GM18511 (cell line): ENCODE data around the gene USP47.
A peak's percentile ranks its signal among the peaks of the same experiment; 100 is the strongest.

ENCODE experiments used
- ATAC-seq: cut with Tn5 transposase; IDR thresholded peaks from one replicate; pipeline ENCODE4 v1.9.1; 2021; ENCODE audit warnings: mild to moderate bottlenecking, moderate library complexity; ENCODE audit not compliant: unreplicated experiment

The USP47 gene

GRCh38 chr11:11965656-11966353, 124.0 kb downstream of the USP47 start:
- no peak for ATAC-seq

DNA sequence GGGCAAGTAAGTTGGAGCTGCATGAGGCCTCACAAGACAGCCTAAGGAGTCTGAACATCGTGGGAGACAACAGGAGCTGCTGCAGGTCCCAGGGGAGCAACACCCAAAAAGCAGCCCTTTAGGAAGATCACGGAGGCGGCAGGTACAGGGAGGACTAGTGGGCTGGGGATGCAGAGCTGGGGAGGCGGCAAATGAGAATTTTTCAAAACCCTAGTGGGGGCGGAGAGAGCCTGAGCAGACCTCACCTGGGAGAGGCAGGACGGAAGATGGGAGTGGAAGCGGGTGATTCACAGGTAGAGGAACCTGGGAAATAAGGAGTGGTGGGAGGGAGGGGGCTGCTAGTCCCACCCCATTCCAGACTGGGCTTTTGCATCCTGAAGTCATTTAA, 124.6 kb downstream of the USP47 start:
- ATAC-seq = no peak

- ATAC-seq = peak; percentile 98
Measured at GRCh38 chr11:11966826-11967668, 125.3 kb downstream of the USP47 start.

DNA sequence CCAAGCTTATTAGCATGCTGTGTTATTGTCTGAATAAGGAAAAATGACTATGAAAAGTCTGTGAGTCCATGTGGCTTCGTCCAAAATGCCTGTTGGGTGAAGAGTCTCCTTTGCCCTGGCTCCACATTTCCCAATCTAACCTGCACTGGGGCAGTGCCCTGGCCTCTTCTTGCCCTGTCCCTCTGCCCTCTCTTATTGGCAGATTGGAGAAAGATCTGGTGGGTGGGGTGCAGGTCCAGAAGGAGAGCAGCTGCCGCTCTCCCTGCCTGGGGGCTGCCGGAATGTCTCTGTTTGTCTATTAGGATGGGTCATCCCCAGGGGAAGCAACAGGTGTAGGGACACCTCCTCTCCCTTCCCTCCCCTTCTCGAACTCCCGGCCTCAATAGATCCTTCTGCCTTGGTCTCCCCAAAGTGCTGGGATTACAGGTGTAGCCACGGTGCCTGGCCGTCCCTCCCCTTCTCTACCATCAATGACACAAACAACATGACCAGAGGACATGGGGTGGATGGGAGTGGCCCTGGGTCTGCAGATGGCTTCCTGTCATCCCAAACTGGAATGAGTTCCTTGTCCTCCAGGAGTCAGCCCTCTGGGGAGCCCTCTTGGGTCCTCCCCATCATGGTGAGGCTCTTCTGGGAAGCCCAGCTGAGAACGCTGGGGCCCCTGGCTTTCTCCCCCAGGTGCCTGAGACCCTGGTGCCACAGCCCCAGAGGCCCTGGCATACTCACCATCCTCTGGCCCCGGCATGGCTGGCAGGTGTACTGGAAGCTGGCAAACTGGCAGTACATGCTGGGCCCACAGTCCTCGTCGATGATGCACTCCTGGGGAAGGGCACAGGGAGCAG, 126.1 kb downstream of the USP47 start:
- no peak for ATAC-seq

- no peak for ATAC-seq
Measured at GRCh38 chr11:11968511-11969280, 126.9 kb downstream of the USP47 start.

- no peak for ATAC-seq
Measured at GRCh38 chr11:11969380-11970215, 127.8 kb downstream of the USP47 start.

- no peak for ATAC-seq
Measured at GRCh38 chr11:11970556-11970955, 128.8 kb downstream of the USP47 start.

GRCh38 chr11:11971906-11972547, 130.3 kb downstream of the USP47 start:
- no peak for ATAC-seq

DNA sequence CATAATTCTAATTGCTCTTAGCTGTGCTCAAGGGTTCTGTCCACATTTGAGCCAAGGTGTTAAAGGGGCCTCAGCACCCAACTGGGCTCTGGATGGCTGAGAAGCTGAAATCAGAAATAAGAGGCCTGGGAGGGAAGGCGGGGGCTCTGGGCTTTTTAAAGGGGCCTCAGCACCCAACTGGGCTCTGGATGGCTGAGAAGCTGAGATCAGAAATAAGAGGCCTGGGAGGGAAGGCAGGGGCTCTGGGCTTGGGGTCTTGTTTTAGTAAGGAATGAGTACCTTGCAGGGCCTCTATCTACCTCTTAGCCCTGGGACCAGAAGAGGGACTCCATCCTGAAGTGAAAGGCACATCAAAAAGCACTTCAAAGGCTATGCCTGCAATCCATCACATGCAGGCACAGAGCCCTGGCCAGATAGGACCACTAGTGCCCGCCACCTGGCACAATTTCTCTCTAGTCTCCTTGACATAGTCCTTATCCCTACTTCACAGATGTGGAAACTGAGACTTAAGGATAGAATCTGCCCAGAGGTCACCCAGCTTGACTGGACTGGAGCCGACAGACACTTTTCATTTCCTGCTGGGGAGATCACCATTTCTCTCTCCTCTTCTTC, 131.1 kb downstream of the USP47 start:
- ATAC-seq = no peak

DNA sequence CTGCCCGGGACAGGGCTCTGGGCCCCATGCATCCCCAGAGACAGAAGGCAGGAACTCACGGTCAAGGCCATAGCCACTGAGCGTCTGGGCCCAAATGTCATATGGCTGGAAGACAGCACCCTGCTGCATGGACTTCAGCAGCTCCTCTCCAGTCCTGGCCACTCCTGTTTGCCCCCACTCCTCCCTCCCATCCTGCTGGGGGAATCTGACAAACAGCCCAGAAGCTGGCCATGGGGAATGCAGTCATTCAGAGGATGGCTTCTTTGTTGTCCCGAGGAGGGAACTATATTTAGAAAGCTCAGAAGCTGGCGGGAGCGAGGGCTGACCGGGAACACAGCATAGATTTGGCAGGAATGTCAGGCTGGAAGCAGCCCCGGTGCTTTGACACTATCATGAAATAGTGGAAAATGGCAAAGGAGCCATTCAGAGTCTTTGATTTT, 131.6 kb downstream of the USP47 start:
- ATAC-seq = no peak

GRCh38 chr11:11973866-11974265, 132.1 kb downstream of the USP47 start:
- ATAC-seq = no peak

DNA sequence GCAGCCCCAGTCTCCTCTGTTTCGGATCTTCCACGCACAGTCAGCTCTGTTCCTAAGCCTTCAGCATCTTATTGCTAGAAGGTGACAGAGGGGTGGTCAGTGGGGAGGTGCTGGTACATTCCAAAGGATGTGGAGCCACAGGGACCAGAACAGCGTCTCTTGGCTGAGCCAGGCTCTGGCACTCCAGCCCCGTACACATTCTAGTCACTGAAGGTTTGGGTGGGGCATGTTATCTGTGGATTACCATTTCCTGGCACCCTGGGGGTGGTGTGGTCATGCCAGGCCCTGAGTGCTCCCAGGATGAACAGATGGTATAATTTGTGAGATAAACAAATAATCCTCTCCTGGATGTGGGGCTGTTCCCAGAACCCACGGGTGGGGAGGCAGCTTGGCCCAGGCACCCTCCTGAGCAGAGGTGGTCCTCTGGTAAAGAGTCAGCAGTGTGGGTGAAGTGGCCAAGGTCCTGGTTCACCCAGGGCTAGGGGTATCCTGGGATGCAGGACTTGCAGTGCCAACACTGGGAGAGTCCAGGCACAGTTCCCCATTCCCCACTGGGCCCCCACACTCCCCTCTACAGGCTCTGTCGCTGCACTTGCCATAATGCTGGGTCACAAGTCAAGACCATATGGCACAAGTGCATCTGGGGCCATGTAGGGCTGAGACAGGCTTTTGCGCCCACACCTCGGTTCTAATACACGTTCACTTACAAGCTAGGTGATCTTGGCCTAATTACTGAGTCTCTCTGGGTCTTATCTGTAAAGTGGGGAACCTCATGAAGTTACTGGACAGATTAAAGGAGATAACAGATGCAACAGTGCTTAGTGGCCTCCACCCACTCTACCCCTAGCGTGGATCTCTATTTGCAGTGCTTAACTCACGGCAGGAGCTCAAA, 133.7 kb downstream of the USP47 start:
- ATAC-seq = no peak

- ATAC-seq = no peak
Measured at GRCh38 chr11:11976481-11977127, 134.8 kb downstream of the USP47 start.

GRCh38 chr11:11977206-11977938, 135.6 kb downstream of the USP47 start:
- no peak for ATAC-seq

- ATAC-seq = no peak
Measured at GRCh38 chr11:11978098-11978637, 136.4 kb downstream of the USP47 start.

GRCh38 chr11:11978792-11979487, 137.2 kb downstream of the USP47 start:
- ATAC-seq = no peak
